BE2C (cell line): ENCODE measurements around the gene RALGAPA2.

Source experiments
- DNase-seq: peaks from one replicate; pipeline ENCODE4 v3.0.0-alpha.2; 2020
- H3K27me3 ChIP-seq: fragments of 250-450 bp; sonication (Bioruptor Pico); 2 replicates; pipeline ENCODE4 v1.5.1; 2020; ENCODE audit warnings: mild to moderate bottlenecking
- H3K36me3 ChIP-seq: fragments of 250-450 bp; sonication (Bioruptor Pico); 2 replicates; pipeline ENCODE4 v1.5.1; 2020; ENCODE audit warnings: mild to moderate bottlenecking
- H3K4me1 ChIP-seq: fragments of 250-450 bp; sonication (Bioruptor Pico); 2 replicates; pipeline ENCODE4 v1.5.1; 2020
- H3K4me3 ChIP-seq: 2 replicates; pipeline ENCODE4 v1.5.1; 2011; ENCODE audit warnings: low read depth, low read length
- H3K9me3 ChIP-seq: fragments of 250-450 bp; sonication (Bioruptor Pico); 2 replicates; pipeline ENCODE4 v1.5.1; 2020
- TF ChIP-seq, protein P1 (sequence below): IDR thresholded peaks from 2 replicates; pipeline ENCODE4 v1.5.1; 2012; ENCODE audit warnings: mild to moderate bottlenecking, low read depth, low read length

The RALGAPA2 gene

GRCh38 chr20:20683481-20684321 lies 28.7 kb downstream of the RALGAPA2 start:
- DNase-seq: no peak
- no peaks in the 10 kb centered on the region for H3K4me1 ChIP-seq
- H3K36me3 ChIP-seq: no peaks in the 10 kb centered on the region
- H3K4me3 ChIP-seq: no peak overlapping the region
- no peaks in the 10 kb centered on the region for H3K9me3 ChIP-seq
- TF ChIP-seq, protein P1, sequence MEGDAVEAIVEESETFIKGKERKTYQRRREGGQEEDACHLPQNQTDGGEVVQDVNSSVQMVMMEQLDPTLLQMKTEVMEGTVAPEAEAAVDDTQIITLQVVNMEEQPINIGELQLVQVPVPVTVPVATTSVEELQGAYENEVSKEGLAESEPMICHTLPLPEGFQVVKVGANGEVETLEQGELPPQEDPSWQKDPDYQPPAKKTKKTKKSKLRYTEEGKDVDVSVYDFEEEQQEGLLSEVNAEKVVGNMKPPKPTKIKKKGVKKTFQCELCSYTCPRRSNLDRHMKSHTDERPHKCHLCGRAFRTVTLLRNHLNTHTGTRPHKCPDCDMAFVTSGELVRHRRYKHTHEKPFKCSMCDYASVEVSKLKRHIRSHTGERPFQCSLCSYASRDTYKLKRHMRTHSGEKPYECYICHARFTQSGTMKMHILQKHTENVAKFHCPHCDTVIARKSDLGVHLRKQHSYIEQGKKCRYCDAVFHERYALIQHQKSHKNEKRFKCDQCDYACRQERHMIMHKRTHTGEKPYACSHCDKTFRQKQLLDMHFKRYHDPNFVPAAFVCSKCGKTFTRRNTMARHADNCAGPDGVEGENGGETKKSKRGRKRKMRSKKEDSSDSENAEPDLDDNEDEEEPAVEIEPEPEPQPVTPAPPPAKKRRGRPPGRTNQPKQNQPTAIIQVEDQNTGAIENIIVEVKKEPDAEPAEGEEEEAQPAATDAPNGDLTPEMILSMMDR: no peak
- no peaks in the 10 kb centered on the region for H3K27me3 ChIP-seq

DNA sequence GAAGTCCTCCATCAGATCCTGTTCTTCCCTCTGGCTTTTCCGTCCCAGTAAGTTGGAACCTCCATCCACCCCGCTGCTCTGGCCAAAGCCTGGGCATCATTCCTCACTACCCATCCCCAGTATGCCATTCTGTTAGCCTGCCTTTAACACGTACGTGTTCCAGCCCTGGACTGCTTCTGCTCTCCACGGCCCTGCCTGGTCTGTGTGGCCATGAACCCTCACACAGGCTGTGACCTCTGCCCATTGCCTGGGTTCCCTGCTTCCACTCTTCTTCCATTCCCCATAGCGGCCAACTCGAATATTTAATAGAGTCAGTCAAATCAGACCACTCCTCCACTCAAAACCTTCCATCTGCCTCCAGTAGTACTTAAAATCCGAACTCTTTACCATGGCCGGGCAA lies 29.4 kb downstream of the RALGAPA2 start:
- no peak for DNase-seq
- no peaks in the 10 kb centered on the region for H3K36me3 ChIP-seq
- H3K4me1 ChIP-seq: no peaks in the 10 kb centered on the region
- H3K27me3 ChIP-seq: no peaks in the 10 kb centered on the region
- TF ChIP-seq, protein P1: no peak
- H3K9me3 ChIP-seq: no peaks in the 10 kb centered on the region
- no peak overlapping the region for H3K4me3 ChIP-seq

GRCh38 chr20:20680991-20681508 lies 31.4 kb downstream of the RALGAPA2 start:
- H3K4me1 ChIP-seq: no peaks in the 10 kb centered on the region
- no peaks in the 10 kb centered on the region for H3K9me3 ChIP-seq
- no peak for DNase-seq
- no peaks in the 10 kb centered on the region for H3K36me3 ChIP-seq
- no peaks in the 10 kb centered on the region for H3K27me3 ChIP-seq
- TF ChIP-seq, protein P1: no peak
- H3K4me3 ChIP-seq: no peak overlapping the region

DNA sequence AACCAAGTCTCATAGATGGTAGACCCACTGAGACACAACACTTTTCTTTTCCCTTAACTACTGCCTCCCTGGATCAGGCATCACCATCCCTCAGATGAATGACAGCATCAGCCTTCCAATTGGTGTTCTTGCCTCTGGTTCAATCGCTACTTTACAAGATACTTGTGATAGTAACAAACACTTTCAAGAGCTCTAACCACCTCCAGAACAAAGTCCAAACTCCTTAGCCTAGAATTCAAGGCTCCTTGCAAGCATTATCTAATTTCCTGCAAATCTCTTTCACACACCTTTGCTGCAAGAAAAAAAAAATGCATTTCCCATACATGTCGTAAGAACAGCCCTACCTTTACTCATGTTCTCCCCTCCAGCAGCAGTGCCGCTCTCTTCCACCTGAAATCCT lies 33.1 kb downstream of the RALGAPA2 start:
- Histone ChIP-seq H3K36me3 (no peaks in the 10 kb centered on the region), H3K9me3 (no peaks in the 10 kb centered on the region), H3K4me3 (no peak overlapping the region), H3K27me3 (no peaks in the 10 kb centered on the region), H3K4me1 (no peaks in the 10 kb centered on the region)
- DNase-seq: no peak
- TF ChIP-seq, protein P1: no peak

DNA sequence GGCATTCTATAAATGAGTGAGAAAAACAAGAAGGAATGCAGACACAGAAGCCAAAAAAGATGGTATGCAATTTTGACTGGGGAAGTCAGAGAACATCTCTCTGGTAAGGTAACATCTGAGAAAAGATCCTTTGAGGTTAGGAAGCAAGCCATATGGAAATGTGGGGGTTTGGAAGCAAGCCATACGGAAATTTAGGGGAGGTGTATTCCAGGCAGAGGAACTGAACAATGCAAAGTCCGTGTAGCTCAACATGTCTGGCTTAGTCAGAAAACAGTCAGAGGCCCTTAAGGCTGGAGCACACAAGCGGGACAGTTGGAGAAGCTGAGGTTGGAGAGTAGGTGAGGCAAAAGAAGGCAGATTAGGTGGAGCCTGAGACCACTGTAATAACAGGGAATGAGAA lies 35.3 kb downstream of the RALGAPA2 start:
- Histone ChIP-seq H3K27me3 (no peaks in the 10 kb centered on the region), H3K9me3 (no peaks in the 10 kb centered on the region), H3K36me3 (no peaks in the 10 kb centered on the region), H3K4me1 (no peaks in the 10 kb centered on the region), H3K4me3 (no peak overlapping the region)
- DNase-seq: no peak
- TF ChIP-seq, protein P1: no peak

DNA sequence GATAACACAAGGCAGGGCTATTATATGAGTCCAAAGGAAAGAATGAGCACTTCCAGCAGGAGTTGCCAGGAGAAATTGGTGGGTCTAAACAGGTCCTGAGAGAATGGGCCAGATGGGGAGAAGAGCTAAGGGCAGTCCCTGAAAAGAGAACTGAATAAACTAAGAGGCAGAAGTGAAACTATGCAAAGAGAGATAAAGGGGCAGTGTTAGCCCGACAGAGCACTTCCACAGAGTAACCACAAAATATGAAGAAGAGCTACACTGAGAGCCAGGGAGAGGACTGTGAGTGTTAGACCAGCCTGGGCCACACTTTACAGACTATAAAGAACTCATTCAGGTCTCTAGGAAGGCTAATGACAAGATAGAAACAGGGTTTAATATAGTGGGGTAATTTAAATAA lies 43.8 kb downstream of the RALGAPA2 start:
- Histone ChIP-seq H3K9me3 (no peaks in the 10 kb centered on the region), H3K27me3 (no peaks in the 10 kb centered on the region), H3K4me1 (no peaks in the 10 kb centered on the region), H3K36me3 (no peaks in the 10 kb centered on the region), H3K4me3 (no peak overlapping the region)
- TF ChIP-seq, protein P1: no peak
- DNase-seq: no peak
